ENCODE data around the gene COPZ2.

DNA sequence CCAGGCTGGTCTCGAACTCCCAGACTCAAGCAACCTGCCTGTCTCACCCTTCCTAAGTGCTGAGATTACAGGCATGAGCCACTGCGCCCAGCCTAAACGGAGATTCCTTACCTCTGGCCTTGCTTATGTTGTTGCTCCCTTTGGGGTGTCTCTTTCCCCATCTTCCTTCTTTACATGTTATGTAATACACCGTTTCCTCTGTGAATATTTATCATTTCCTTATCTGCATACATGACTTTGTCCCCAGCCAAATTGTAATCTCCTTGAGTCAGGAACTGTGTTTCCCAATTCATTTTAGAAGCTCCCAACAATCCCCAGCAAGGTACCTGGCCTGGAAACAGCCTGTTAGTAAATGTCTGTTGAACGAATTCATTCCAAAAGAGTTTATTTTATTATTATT is 15.7 kb downstream of the COPZ2 start:
- TF ChIP-seq SRF (IDR thresholded peaks at IDR 0.05; ENCODE audit: low read depth) (no peak), EZH2phosphoT487 (IDR thresholded peaks at IDR 0.05; ENCODE audit: borderline replicate concordance) (no peak), POLR2A (IDR thresholded peaks at IDR 0.05; ENCODE audit: borderline replicate concordance, extremely low read depth, insufficient read depth, insufficient read length) (no peak), RAD21 (IDR thresholded peaks at IDR 0.05; ENCODE audit: low read depth) (no peak), POLR2AphosphoS5 (IDR thresholded peaks at IDR 0.05; ENCODE audit: low read depth, low read length) (no peak), JUND (IDR thresholded peaks at IDR 0.05) (no peak), YY1 (IDR thresholded peaks at IDR 0.05; ENCODE audit: extremely low read depth, insufficient replicate concordance, low read depth, low read length) (no peak), CBX3 (IDR thresholded peaks at IDR 0.05; ENCODE audit: low read depth) (no peak), EZH2 (IDR thresholded peaks at IDR 0.05) (no peak)
- TF ChIP-seq, protein P1, sequence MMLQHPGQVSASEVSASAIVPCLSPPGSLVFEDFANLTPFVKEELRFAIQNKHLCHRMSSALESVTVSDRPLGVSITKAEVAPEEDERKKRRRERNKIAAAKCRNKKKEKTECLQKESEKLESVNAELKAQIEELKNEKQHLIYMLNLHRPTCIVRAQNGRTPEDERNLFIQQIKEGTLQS (IDR thresholded peaks at IDR 0.05): no peak
- TF ChIP-seq, protein P2, sequence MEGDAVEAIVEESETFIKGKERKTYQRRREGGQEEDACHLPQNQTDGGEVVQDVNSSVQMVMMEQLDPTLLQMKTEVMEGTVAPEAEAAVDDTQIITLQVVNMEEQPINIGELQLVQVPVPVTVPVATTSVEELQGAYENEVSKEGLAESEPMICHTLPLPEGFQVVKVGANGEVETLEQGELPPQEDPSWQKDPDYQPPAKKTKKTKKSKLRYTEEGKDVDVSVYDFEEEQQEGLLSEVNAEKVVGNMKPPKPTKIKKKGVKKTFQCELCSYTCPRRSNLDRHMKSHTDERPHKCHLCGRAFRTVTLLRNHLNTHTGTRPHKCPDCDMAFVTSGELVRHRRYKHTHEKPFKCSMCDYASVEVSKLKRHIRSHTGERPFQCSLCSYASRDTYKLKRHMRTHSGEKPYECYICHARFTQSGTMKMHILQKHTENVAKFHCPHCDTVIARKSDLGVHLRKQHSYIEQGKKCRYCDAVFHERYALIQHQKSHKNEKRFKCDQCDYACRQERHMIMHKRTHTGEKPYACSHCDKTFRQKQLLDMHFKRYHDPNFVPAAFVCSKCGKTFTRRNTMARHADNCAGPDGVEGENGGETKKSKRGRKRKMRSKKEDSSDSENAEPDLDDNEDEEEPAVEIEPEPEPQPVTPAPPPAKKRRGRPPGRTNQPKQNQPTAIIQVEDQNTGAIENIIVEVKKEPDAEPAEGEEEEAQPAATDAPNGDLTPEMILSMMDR (IDR thresholded peaks at IDR 0.05 in 2 of 3, conservative IDR thresholded peaks at IDR 0.05 in 1 of 3; ENCODE audit: borderline replicate concordance in 1 of 3, insufficient read depth in 1 of 3, low read depth in 2 of 3, low read length in 2 of 3): no peak

All from HCT116 (cell line).